Left ventricle myocardium inferior (tissue), 1 donor: ENCODE measurements around the gene FBXL16. TPM values are rescaled to one million over a fixed set of nuclear protein-coding genes. Genes with fewer than 3 reads are reported as not detected.
A peak's percentile ranks its signal among the peaks of the same experiment; 100 is the strongest.

ENCODE experiments used
- DNase-seq: peaks from one replicate; pipeline ENCODE4 v3.0.0-alpha.2; 2020
- H3K27ac ChIP-seq: fragments of 200-600 bp; replicated peaks from 2 replicates; pipeline ENCODE4 v1.8.0; 2021
- H3K27me3 ChIP-seq: fragments of 200-600 bp; 2 replicates; pipeline ENCODE4 v1.8.0; 2021; ENCODE audit warnings: low read depth
- H3K36me3 ChIP-seq: fragments of 200-600 bp; 2 replicates; pipeline ENCODE4 v1.8.0; 2021
- H3K4me1 ChIP-seq: fragments of 200-600 bp; 2 replicates; pipeline ENCODE4 v1.8.0; 2021
- H3K4me3 ChIP-seq: fragments of 200-600 bp; 2 replicates; pipeline ENCODE4 v1.8.0; 2021; ENCODE audit warnings: mild to moderate bottlenecking, moderate library complexity
- H3K9me3 ChIP-seq: fragments of 200-600 bp; replicated peaks from 2 replicates; pipeline ENCODE4 v1.8.0; 2021
- intact Hi-C: fragments of 100-400 bp; cut with micrococcal nuclease; formaldehyde crosslinking; loops from one replicate; pipeline ENCODE4 v1.11.0; 2022
- total RNA-seq: library from RNA; stranded (reverse); fragmentation: NEBNext Ultra II Directional; extraction: Animal tissue kit (Norgen Biotek cat#: 25700); gene quantifications from one replicate; pipeline ENCODE4 v1.2.1, GENCODE V29; 2021
- TF ChIP-seq, protein P1 (sequence below): fragments of 200-600 bp; IDR thresholded peaks from 2 replicates; pipeline ENCODE4 v1.8.0; 2021; ENCODE audit warnings: antibody characterized with exemption, mild to moderate bottlenecking, borderline replicate concordance
- donor health status: DM: no; HTN: yes; CAD: no; lungs with severe emphysema.

The FBXL16 gene
- total RNA-seq, 1 donor from 2014 or later: 0.08 TPM

DNA sequence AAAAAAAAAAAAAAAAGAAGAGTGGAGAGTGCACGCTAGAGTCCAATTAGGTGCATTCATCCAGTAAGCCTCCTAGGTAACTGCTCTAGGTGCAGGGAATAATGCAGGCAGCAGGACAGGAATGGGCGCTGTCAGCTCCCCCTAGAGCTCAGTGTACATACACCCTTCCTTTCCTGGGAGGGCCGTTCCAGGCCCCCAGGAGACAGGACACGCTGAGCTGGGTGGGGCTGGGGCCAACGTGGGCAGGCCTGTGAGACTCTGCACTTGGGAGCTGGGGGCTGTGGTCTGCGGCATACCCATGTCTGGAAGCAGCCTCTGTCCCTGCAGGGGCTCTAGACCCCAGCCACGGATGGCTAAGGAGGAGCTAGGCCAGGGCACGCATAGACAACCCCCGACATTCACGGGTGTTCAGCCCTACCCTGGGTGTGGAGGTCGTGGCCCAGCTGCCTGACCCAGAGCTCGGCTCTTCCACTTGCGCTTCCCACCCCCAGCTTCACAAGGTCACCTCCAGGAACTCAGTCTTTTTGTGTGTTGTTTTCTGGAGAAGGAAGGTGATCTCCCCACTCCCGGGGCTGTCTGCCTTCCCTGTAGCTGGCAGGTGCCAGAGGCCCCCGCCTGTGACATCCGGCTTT, 14.3 kb upstream of the FBXL16 start:
- peak overlapping the region; percentile 97 for H3K27ac ChIP-seq
- peaks cover 57% of the 10 kb centered on the region for H3K4me1 ChIP-seq
- no peaks in the 10 kb centered on the region for H3K9me3 ChIP-seq
- H3K4me3 ChIP-seq: peak overlapping the region; percentile 96
- TF ChIP-seq, protein P1, sequence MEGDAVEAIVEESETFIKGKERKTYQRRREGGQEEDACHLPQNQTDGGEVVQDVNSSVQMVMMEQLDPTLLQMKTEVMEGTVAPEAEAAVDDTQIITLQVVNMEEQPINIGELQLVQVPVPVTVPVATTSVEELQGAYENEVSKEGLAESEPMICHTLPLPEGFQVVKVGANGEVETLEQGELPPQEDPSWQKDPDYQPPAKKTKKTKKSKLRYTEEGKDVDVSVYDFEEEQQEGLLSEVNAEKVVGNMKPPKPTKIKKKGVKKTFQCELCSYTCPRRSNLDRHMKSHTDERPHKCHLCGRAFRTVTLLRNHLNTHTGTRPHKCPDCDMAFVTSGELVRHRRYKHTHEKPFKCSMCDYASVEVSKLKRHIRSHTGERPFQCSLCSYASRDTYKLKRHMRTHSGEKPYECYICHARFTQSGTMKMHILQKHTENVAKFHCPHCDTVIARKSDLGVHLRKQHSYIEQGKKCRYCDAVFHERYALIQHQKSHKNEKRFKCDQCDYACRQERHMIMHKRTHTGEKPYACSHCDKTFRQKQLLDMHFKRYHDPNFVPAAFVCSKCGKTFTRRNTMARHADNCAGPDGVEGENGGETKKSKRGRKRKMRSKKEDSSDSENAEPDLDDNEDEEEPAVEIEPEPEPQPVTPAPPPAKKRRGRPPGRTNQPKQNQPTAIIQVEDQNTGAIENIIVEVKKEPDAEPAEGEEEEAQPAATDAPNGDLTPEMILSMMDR: peak; percentile 21
- intact Hi-C loops: no loop called here
- no peaks in the 10 kb centered on the region for H3K36me3 ChIP-seq
- H3K27me3 ChIP-seq: no peaks in the 10 kb centered on the region
- DNase-seq: no peak

DNA sequence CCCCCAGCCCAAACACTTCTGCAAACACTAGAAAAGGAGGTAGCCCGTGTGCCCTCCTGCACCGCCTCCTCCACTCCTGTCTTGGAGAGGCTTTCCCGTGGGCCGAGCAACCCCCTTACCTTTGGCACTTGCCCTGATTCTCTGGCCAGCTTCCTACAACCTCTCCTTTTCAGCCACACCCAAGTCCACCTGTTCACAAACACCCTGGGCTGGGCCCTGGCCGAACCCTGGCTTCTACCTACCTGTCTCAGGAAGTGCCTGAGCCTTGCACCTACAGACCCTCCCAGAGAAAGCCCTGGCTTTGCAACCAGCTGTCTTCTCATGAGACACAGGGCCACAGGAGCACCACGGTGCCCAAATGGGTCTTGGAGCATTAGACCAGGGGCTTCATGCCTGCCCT, 13.3 kb upstream of the FBXL16 start:
- intact Hi-C loops: no loop called here
- DNase-seq: no peak
- no peaks in the 10 kb centered on the region for H3K27me3 ChIP-seq
- no peak overlapping the region for H3K4me3 ChIP-seq
- peaks cover 65% of the 10 kb centered on the region for H3K4me1 ChIP-seq
- H3K27ac ChIP-seq: no peak overlapping the region
- no peaks in the 10 kb centered on the region for H3K9me3 ChIP-seq
- no peaks in the 10 kb centered on the region for H3K36me3 ChIP-seq
- TF ChIP-seq, protein P1: no peak

DNA sequence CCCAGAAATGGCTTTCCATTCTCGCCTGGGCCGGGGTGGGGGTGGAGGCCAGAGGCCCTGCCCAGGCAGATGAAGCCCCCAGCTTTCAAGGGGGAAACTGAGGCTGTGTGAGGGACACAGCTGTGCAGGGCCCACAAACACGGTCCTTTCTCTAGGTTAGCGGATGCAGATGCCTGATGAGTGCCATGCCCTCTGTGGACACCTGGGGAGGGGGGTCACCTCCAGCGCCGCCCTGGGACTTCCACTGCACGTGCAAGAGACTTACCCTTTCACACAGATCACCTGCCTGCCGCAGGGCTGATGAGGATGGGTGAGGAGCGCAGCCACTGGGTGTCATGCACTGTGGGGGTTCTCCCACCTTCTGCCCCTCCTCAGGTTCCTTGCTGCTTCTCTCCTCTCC, 12.8 kb upstream of the FBXL16 start:
- no peak for DNase-seq
- intact Hi-C loops: no loop called here
- no peak overlapping the region for H3K27ac ChIP-seq
- no peak overlapping the region for H3K4me3 ChIP-seq
- no peaks in the 10 kb centered on the region for H3K9me3 ChIP-seq
- H3K4me1 ChIP-seq: peaks cover 65% of the 10 kb centered on the region
- no peaks in the 10 kb centered on the region for H3K36me3 ChIP-seq
- H3K27me3 ChIP-seq: no peaks in the 10 kb centered on the region
- TF ChIP-seq, protein P1: no peak

DNA sequence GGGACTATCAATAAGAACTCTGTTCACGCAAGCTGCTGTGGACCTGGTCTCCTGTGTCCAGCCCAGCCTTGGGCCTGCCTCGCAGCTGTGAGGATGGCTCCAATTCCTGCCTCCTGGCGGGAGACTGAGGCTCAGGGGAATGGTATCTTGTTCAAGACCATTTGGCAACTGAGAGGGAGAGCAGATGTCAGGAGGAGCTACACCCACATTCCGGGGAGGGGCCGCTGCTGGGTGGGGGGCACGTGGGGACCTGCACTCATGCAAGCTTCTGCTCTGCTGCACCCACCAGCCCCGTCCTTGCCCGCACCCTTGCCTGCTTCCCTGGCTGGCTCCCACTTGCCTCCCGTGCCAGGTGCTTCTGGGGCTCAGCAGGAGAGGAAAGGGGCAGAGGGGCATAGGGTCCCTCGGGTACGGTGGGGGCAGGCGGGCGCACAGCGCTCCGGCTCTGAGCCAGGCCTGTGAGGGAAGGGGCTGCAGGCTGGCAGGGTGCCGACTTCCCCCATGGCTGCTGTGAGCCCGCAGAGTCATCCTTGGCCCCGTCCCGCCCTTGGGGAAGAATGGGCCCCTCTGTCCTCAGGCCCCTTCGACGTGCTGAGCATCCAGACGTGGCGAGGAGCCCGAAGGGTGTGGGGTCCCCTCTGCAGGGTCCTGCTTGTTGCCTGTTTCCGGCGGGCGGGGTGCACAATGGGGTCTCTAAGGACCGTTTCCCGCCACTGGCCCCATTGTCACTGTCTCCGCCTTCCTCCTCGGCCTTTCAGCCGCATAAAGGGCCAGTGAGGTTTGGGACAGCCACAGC, 12.0 kb upstream of the FBXL16 start:
- Histone ChIP-seq H3K4me3 (no peak overlapping the region), H3K27me3 (no peaks in the 10 kb centered on the region), H3K36me3 (no peaks in the 10 kb centered on the region), H3K27ac (no peak overlapping the region), H3K4me1 (peaks cover 65% of the 10 kb centered on the region), H3K9me3 (no peaks in the 10 kb centered on the region)
- intact Hi-C loops: no loop called here
- TF ChIP-seq, protein P1: no peak
- no peak for DNase-seq

- TF ChIP-seq, protein P1: no peak
- H3K27me3 ChIP-seq: no peaks in the 10 kb centered on the region
- peak overlapping the region; percentile 91 for H3K4me3 ChIP-seq
- intact Hi-C loops: no loop called here
- H3K4me1 ChIP-seq: peaks cover 62% of the 10 kb centered on the region
- H3K27ac ChIP-seq: no peak overlapping the region
- DNase-seq: no peak
- no peaks in the 10 kb centered on the region for H3K9me3 ChIP-seq
- H3K36me3 ChIP-seq: no peaks in the 10 kb centered on the region
Measured at GRCh38 chr16:716768-717325, 11.2 kb upstream of the FBXL16 start.
